KMS-11 (cell line): ENCODE results near the gene MYO18A.

Experiments
- H2AFZ ChIP-seq: fragments of 200-600 bp; sonication (generic); 2 replicates; pipeline ENCODE4 v1.6.1; 2016; ENCODE audit warnings: antibody characterized with exemption, mixed run types, low read depth
- H3K27ac ChIP-seq: fragments of 200-600 bp; sonication (generic); 2 replicates; pipeline ENCODE4 v1.6.1; 2016; ENCODE audit warnings: mild to moderate bottlenecking, mixed run types
- H3K27me3 ChIP-seq: fragments of 200-600 bp; sonication (generic); 2 replicates; pipeline ENCODE4 v1.6.1; 2017; ENCODE audit warnings: mild to moderate bottlenecking, low read depth, mixed run types, moderate library complexity; ENCODE audit not compliant: insufficient read depth
- H3K36me3 ChIP-seq: fragments of 200-600 bp; sonication (generic); 2 replicates; pipeline ENCODE4 v1.6.1; 2017; ENCODE audit warnings: mild to moderate bottlenecking, mixed run types; ENCODE audit not compliant: insufficient read depth
- H3K4me1 ChIP-seq: fragments of 200-600 bp; sonication (generic); 2 replicates; pipeline ENCODE4 v1.6.1; 2016; ENCODE audit warnings: mild to moderate bottlenecking, low read depth, mixed run types; ENCODE audit not compliant: poor library complexity, severe bottlenecking
- H3K4me2 ChIP-seq: fragments of 200-600 bp; sonication (generic); 2 replicates; pipeline ENCODE4 v1.7.0; 2016; ENCODE audit warnings: mild to moderate bottlenecking, mixed run types
- H3K4me3 ChIP-seq: fragments of 200-600 bp; sonication (generic); IDR thresholded peaks from 2 replicates; pipeline ENCODE4 v1.6.1; 2017; ENCODE audit warnings: low read depth, low read length, mixed read lengths; ENCODE audit not compliant: insufficient read depth
- H3K79me2 ChIP-seq: fragments of 200-600 bp; sonication (generic); 2 replicates; pipeline ENCODE4 v1.6.1; 2016; ENCODE audit warnings: low read depth, mixed run types; ENCODE audit not compliant: insufficient read depth
- H3K9ac ChIP-seq: fragments of 200-600 bp; sonication (generic); 2 replicates; pipeline ENCODE4 v1.6.1; 2016; ENCODE audit warnings: mild to moderate bottlenecking, mixed run types
- H4K20me1 ChIP-seq: fragments of 200-600 bp; sonication (generic); 2 replicates; pipeline ENCODE4 v1.6.1; 2016; ENCODE audit warnings: mild to moderate bottlenecking, mixed run types; ENCODE audit not compliant: insufficient read depth
- TF ChIP-seq, protein P1 (sequence below): fragments of 200-600 bp; sonication (generic); conservative IDR thresholded peaks from 2 replicates; pipeline ENCODE4 v1.6.1; 2017; ENCODE audit warnings: low read depth, mild to moderate bottlenecking, antibody characterized with exemption, low read length, moderate library complexity, mixed read lengths

Gene MYO18A

DNA sequence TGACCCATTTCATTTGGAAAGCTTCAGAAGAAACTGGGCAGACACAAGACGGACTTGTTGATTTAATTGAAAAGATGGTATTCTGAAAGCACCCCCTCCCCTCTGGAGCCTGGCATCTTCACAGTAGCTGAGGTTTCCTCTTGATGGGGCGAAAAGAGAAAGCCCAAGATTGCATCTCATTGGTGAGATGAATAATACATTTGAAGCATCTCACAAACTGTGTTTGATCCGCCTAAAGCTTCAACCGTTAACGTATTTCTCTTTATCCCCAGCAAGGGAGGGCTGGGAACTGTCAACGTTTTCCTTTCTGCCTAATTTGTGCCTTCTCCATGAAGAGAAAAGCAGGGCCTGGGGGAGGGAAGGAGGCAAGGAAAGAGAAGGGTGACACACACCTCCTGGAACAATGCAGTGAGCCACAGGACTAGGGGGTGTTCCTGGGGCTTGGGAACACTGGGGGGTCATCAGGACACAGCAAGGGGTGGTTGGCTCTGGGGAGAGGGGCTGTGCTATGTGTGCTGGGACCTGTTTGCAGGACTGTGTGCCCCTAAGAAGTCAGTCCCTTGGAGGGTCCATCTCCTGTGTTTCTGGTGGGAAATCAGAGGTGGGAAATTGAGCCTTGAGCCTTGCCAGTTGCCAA is 155.8 kb downstream of the MYO18A start:
- H3K4me1 ChIP-seq, result no peaks in the 10 kb centered on the region
- H3K4me3 ChIP-seq, result no peak overlapping the region
- H3K79me2 ChIP-seq, result no peaks in the 10 kb centered on the region
- no peak overlapping the region for H2AFZ ChIP-seq
- no peak overlapping the region for H3K4me2 ChIP-seq
- no peaks in the 10 kb centered on the region for H3K36me3 ChIP-seq
- H3K27ac ChIP-seq, result no peak overlapping the region
- no peak overlapping the region for H3K9ac ChIP-seq
- TF ChIP-seq, protein P1, sequence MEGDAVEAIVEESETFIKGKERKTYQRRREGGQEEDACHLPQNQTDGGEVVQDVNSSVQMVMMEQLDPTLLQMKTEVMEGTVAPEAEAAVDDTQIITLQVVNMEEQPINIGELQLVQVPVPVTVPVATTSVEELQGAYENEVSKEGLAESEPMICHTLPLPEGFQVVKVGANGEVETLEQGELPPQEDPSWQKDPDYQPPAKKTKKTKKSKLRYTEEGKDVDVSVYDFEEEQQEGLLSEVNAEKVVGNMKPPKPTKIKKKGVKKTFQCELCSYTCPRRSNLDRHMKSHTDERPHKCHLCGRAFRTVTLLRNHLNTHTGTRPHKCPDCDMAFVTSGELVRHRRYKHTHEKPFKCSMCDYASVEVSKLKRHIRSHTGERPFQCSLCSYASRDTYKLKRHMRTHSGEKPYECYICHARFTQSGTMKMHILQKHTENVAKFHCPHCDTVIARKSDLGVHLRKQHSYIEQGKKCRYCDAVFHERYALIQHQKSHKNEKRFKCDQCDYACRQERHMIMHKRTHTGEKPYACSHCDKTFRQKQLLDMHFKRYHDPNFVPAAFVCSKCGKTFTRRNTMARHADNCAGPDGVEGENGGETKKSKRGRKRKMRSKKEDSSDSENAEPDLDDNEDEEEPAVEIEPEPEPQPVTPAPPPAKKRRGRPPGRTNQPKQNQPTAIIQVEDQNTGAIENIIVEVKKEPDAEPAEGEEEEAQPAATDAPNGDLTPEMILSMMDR, result no peak
- H4K20me1 ChIP-seq, result no peaks in the 10 kb centered on the region
- peaks cover 90% of the 10 kb centered on the region for H3K27me3 ChIP-seq

DNA sequence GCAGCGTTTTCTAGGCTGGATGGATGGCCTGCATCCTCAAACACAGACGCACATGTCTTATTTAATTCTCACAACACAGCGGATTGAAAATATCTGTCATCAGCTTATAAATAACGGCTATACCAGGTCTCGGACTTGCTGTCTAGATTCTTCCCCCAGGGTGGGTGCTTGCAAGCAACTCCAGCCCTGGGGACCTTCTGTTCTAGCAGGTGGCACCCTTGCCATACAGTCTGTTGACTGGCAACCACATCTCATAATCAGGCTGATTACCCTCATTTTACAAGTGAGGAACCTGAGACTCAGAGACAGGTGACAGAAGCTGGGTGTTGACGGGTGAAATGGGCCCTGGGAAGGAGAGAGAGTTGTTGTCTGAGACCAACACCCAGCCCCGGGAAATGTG is 158.1 kb downstream of the MYO18A start:
- Histone ChIP-seq H3K27me3 (peaks cover 89% of the 10 kb centered on the region), H3K27ac (no peak overlapping the region)

DNA sequence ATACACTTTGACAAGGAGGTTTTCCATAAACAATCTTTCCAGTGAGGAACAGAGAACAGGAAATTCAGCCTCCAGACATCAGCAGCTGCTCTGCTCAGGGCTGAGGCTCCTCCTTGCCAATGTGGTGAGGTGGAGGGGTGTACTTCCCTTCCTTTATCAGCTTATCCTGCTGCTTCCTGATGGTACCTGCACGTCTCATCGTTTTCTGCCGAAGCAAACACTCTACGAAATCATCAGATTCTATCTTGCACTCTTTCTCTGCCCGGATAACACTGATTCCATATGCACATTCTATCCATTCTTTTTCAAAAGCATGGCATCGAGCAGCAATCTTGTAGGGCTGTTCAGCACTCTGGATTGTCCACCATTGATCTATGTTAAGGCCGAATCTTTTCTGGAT is 159.0 kb downstream of the MYO18A start:
- no peaks in the 10 kb centered on the region for H3K4me1 ChIP-seq
- H3K9ac ChIP-seq, result no peak overlapping the region
- TF ChIP-seq, protein P1, result no peak
- no peaks in the 10 kb centered on the region for H4K20me1 ChIP-seq
- H3K79me2 ChIP-seq, result no peaks in the 10 kb centered on the region
- peaks cover 90% of the 10 kb centered on the region for H3K27me3 ChIP-seq
- no peak overlapping the region for H3K27ac ChIP-seq
- H3K4me3 ChIP-seq, result no peak overlapping the region
- no peak overlapping the region for H2AFZ ChIP-seq
- no peaks in the 10 kb centered on the region for H3K36me3 ChIP-seq
- no peak overlapping the region for H3K4me2 ChIP-seq

More for the DNA sequence above, 158.1 kb downstream of the MYO18A start:
- Histone ChIP-seq H3K4me2 (no peak overlapping the region), H3K4me3 (no peak overlapping the region), H4K20me1 (no peaks in the 10 kb centered on the region), H3K36me3 (no peaks in the 10 kb centered on the region), H2AFZ (no peak overlapping the region), H3K4me1 (no peaks in the 10 kb centered on the region), H3K9ac (no peak overlapping the region), H3K79me2 (no peaks in the 10 kb centered on the region)
- TF ChIP-seq, protein P1, result no peak
